ENCODE measurements around the gene MPI.

MPI gene

DNA sequence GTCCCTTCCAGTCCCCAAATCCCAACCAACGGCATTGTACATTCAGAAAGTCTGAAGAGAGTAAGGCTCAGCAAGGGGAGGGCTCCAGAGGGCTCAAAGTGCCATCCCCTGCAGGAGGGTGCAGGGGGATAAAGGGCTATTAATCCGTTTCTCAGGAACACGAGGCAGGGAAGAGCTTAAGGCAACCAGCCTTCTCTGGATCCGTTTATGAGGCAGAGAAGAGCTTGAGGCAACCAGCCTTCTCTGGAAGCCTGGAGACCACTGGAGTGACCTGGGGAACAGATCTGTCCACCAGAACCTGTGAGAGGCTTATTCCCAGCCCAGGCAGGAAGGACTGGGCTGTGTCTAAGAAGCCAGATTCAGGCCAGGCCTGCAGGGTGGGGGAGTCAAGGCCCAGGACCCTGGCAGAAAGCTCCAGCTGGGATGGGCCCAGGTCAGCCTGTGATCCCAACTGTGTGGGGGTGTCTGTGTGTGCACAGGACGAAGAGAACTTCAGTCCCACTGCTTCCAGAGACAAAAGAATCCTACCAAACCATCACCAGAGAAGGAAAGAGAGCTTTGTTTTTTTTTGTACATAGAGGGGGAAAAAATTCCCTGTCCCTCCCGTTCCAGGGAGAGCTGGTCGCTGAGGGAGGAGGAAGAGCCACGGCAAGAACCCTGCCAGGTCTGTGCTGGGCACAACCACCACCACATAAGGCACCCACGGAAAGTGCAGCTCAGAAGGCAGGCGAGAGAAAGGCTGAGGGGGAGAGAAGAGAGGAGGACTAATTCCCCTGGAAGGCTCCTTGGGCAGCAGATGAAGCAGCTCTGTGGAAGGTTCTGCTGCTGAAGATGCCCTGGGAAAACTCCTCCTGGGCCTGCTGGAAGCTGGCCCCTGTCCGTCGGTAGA lies 45.3 kb upstream of the MPI start:
- H3K79me2 ChIP-seq (ENCODE audit: low read length) = peaks cover 13% of the 10 kb centered on the region
- peak overlapping the region; percentile 79 for H3K27ac ChIP-seq (ENCODE audit: low read length)
- H3K4me2 ChIP-seq (ENCODE audit: low read length) = peak overlapping the region; percentile 78
- H3K4me3 ChIP-seq (ENCODE audit: low read length) = 0 out of 2 replicates have a peak overlapping the region, but pooled peaks have one; percentile 82
- no peaks in the 10 kb centered on the region for H3K9me3 ChIP-seq (ENCODE audit: insufficient read depth, low read length)
- no peaks in the 10 kb centered on the region for H3K27me3 ChIP-seq (ENCODE audit: low read depth, low read length)
- peaks cover 30% of the 10 kb centered on the region for H3K4me1 ChIP-seq (ENCODE audit: low read length)
- H3K9ac ChIP-seq (ENCODE audit: low read length) = no peak overlapping the region; the same call in 1 of the 2 replicates
- no peak overlapping the region for H2AFZ ChIP-seq (ENCODE audit: low read depth, low read length)
- H3K36me3 ChIP-seq (replicated peaks; ENCODE audit: low read depth, low read length) = peaks cover 50% of the 10 kb centered on the region
- TF ChIP-seq EZH2phosphoT487 (IDR thresholded peaks at IDR 0.05; ENCODE audit: low read depth) = no peak
- TF ChIP-seq, protein P1, sequence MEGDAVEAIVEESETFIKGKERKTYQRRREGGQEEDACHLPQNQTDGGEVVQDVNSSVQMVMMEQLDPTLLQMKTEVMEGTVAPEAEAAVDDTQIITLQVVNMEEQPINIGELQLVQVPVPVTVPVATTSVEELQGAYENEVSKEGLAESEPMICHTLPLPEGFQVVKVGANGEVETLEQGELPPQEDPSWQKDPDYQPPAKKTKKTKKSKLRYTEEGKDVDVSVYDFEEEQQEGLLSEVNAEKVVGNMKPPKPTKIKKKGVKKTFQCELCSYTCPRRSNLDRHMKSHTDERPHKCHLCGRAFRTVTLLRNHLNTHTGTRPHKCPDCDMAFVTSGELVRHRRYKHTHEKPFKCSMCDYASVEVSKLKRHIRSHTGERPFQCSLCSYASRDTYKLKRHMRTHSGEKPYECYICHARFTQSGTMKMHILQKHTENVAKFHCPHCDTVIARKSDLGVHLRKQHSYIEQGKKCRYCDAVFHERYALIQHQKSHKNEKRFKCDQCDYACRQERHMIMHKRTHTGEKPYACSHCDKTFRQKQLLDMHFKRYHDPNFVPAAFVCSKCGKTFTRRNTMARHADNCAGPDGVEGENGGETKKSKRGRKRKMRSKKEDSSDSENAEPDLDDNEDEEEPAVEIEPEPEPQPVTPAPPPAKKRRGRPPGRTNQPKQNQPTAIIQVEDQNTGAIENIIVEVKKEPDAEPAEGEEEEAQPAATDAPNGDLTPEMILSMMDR (IDR thresholded peaks at IDR 0.05; ENCODE audit: low read depth, low read length) = no peak
- no peaks in the 10 kb centered on the region for H4K20me1 ChIP-seq (ENCODE audit: insufficient read depth, low read length)

DNA sequence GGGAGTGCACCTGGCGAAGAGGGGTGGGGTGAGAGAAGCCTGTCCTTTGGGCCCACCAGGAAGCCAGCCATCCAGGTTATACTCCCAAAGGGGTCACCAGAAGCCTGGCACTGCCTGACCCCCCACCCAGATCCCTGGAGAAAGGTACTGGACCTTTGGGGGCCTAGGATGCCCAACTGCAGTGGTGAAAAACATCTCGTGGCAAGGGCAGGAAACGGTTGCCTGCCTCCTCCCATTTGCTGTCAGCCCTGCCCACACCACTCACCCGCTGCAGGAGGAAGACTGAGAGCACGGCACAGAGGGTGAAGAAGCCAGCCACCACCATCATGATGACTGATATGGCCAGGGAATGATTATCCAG lies 44.7 kb upstream of the MPI start:
- H3K9me3 ChIP-seq (ENCODE audit: insufficient read depth, low read length) = no peaks in the 10 kb centered on the region
- H3K4me2 ChIP-seq (ENCODE audit: low read length) = no peak overlapping the region
- H3K4me1 ChIP-seq (ENCODE audit: low read length) = peaks cover 36% of the 10 kb centered on the region
- TF ChIP-seq, protein P1 (IDR thresholded peaks at IDR 0.05; ENCODE audit: low read depth, low read length) = no peak; the same call in 1 of the 2 replicates
- TF ChIP-seq EZH2phosphoT487 (IDR thresholded peaks at IDR 0.05; ENCODE audit: low read depth) = no peak
- H3K9ac ChIP-seq (ENCODE audit: low read length) = no peak overlapping the region
- H3K4me3 ChIP-seq (ENCODE audit: low read length) = no peak overlapping the region
- peaks cover 19% of the 10 kb centered on the region for H3K79me2 ChIP-seq (ENCODE audit: low read length)
- no peaks in the 10 kb centered on the region for H4K20me1 ChIP-seq (ENCODE audit: insufficient read depth, low read length)
- peak overlapping the region; percentile 79 for H3K27ac ChIP-seq (ENCODE audit: low read length)
- peaks cover 52% of the 10 kb centered on the region for H3K36me3 ChIP-seq (replicated peaks; ENCODE audit: low read depth, low read length)
- H2AFZ ChIP-seq (ENCODE audit: low read depth, low read length) = no peak overlapping the region
- no peaks in the 10 kb centered on the region for H3K27me3 ChIP-seq (ENCODE audit: low read depth, low read length)

DNA sequence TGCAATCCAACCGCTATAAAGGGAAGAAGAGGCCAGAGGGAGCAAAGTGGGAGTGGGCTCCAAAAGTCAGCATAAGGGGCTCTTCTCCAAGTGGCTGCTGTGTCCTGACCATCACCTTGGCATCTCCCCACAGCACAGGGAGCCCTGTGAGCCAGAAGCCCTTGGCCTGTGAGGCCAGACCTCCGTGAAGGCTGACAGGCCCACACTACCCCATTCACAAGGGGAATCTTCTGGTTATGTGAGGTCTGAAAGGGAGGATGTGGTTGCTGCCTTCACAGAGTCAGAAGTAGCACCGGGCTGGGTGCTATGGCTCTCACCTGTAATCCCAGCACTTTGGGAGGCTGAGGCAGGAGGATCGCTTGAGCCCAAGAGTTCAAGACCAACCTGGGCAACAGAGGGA lies 44.3 kb upstream of the MPI start:
- no peak for TF ChIP-seq EZH2phosphoT487 (IDR thresholded peaks at IDR 0.05; ENCODE audit: low read depth)
- TF ChIP-seq, protein P1 (IDR thresholded peaks at IDR 0.05; ENCODE audit: low read depth, low read length) = no peak
- H3K4me3 ChIP-seq (ENCODE audit: low read length) = no peak overlapping the region
- H3K36me3 ChIP-seq (replicated peaks; ENCODE audit: low read depth, low read length) = peaks cover 55% of the 10 kb centered on the region
- no peaks in the 10 kb centered on the region for H3K27me3 ChIP-seq (ENCODE audit: low read depth, low read length)
- no peaks in the 10 kb centered on the region for H4K20me1 ChIP-seq (ENCODE audit: insufficient read depth, low read length)
- H3K4me1 ChIP-seq (ENCODE audit: low read length) = peaks cover 38% of the 10 kb centered on the region
- H3K79me2 ChIP-seq (ENCODE audit: low read length) = peaks cover 20% of the 10 kb centered on the region
- no peak overlapping the region for H3K9ac ChIP-seq (ENCODE audit: low read length)
- H3K9me3 ChIP-seq (ENCODE audit: insufficient read depth, low read length) = no peaks in the 10 kb centered on the region
- no peak overlapping the region for H2AFZ ChIP-seq (ENCODE audit: low read depth, low read length)
- peak overlapping the region; percentile 79 for H3K27ac ChIP-seq (ENCODE audit: low read length)
- H3K4me2 ChIP-seq (ENCODE audit: low read length) = no peak overlapping the region

DNA sequence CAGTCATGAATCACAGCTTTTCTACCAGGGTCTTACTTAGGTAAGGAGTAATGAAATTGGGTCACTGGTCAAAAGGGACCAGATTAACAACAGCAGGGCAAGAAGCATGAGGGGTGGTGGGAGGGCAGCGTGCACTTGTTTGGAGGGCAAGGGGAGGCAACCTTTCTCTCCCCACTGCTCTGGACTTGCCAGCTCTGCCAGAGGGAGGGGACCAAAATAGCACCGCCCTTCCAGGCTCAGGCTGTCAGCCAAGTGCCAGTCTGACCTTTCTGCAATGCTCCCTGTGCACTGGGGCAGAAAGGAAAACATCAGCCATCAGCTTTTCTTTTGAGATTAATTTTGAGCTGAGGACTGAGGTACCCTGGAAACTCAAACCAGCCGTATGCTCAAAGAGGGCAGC lies 42.4 kb upstream of the MPI start:
- H3K9me3 ChIP-seq (ENCODE audit: insufficient read depth, low read length) = no peaks in the 10 kb centered on the region
- no peak overlapping the region for H2AFZ ChIP-seq (ENCODE audit: low read depth, low read length)
- H3K4me1 ChIP-seq (ENCODE audit: low read length) = peaks cover 29% of the 10 kb centered on the region
- no peak overlapping the region for H3K4me2 ChIP-seq (ENCODE audit: low read length)
- peaks cover 62% of the 10 kb centered on the region for H3K36me3 ChIP-seq (replicated peaks; ENCODE audit: low read depth, low read length)
- H3K79me2 ChIP-seq (ENCODE audit: low read length) = peaks cover 13% of the 10 kb centered on the region
- no peak overlapping the region for H3K27ac ChIP-seq (ENCODE audit: low read length)
- H3K27me3 ChIP-seq (ENCODE audit: low read depth, low read length) = no peaks in the 10 kb centered on the region
- no peak overlapping the region for H3K9ac ChIP-seq (ENCODE audit: low read length)
- no peak overlapping the region for H3K4me3 ChIP-seq (ENCODE audit: low read length)
- TF ChIP-seq, protein P1 (IDR thresholded peaks at IDR 0.05; ENCODE audit: low read depth, low read length) = no peak
- TF ChIP-seq EZH2phosphoT487 (IDR thresholded peaks at IDR 0.05; ENCODE audit: low read depth) = no peak
- no peaks in the 10 kb centered on the region for H4K20me1 ChIP-seq (ENCODE audit: insufficient read depth, low read length)
